ENCODE results near the gene TACC2.

Gene TACC2

GRCh38 chr10:122293156-122293960 is 304.4 kb downstream of the TACC2 start:
- H2AFZ ChIP-seq (ENCODE audit: low read length): no peak overlapping the region
- no peak overlapping the region for H3K27ac ChIP-seq (ENCODE audit: low read depth, low read length, poor library complexity, severe bottlenecking)

GRCh38 chr10:122293961-122294380 is 305.0 kb downstream of the TACC2 start:
- Histone ChIP-seq H3F3A (ENCODE audit: insufficient read depth, low read length) (no peaks in the 10 kb centered on the region), H3K4me1 (ENCODE audit: insufficient read depth, low read length, severe bottlenecking) (no peaks in the 10 kb centered on the region), H3K27ac (ENCODE audit: low read depth, low read length, poor library complexity, severe bottlenecking) (no peak overlapping the region), H4K20me1 (ENCODE audit: insufficient read depth, low read length) (no peaks in the 10 kb centered on the region), H3K9me3 (ENCODE audit: low read length) (no peaks in the 10 kb centered on the region), H3K36me3 (ENCODE audit: insufficient read depth, low read length) (no peaks in the 10 kb centered on the region), H3K9ac (ENCODE audit: low read length) (no peak overlapping the region), H2AFZ (ENCODE audit: low read length) (no peak overlapping the region), H3K4me2 (ENCODE audit: low read length) (no peak overlapping the region), H3K9me2 (ENCODE audit: low read depth, low read length) (no peaks in the 10 kb centered on the region), H3K27me3 (ENCODE audit: insufficient read depth, low read length) (no peaks in the 10 kb centered on the region; the same call in 1 of the 2 replicates), H3K4me3 (ENCODE audit: low read depth, low read length, poor library complexity, severe bottlenecking) (no peak overlapping the region), H3K79me2 (ENCODE audit: insufficient read depth, low read length) (no peaks in the 10 kb centered on the region)
- TF ChIP-seq EZH2 (IDR thresholded peaks at IDR 0.05; ENCODE audit: borderline replicate concordance, low read length) (no peak), CTCF (IDR thresholded peaks at IDR 0.05; ENCODE audit: low read length) (no peak)

More at GRCh38 chr10:122293156-122293960, 304.4 kb downstream of the TACC2 start:
- no peaks in the 10 kb centered on the region for H3K9me3 ChIP-seq (ENCODE audit: low read length)
- no peaks in the 10 kb centered on the region for H3K36me3 ChIP-seq (ENCODE audit: insufficient read depth, low read length)
- no peaks in the 10 kb centered on the region; the same call in 1 of the 2 replicates for H3K27me3 ChIP-seq (ENCODE audit: insufficient read depth, low read length)
- H3F3A ChIP-seq (ENCODE audit: insufficient read depth, low read length): no peaks in the 10 kb centered on the region
- H3K9me2 ChIP-seq (ENCODE audit: low read depth, low read length): no peaks in the 10 kb centered on the region
- H3K4me3 ChIP-seq (ENCODE audit: low read depth, low read length, poor library complexity, severe bottlenecking): no peak overlapping the region
- H3K9ac ChIP-seq (ENCODE audit: low read length): no peak overlapping the region
- TF ChIP-seq EZH2 (IDR thresholded peaks at IDR 0.05; ENCODE audit: borderline replicate concordance, low read length) (no peak), CTCF (IDR thresholded peaks at IDR 0.05; ENCODE audit: low read length) (no peak)
- no peaks in the 10 kb centered on the region for H3K4me1 ChIP-seq (ENCODE audit: insufficient read depth, low read length, severe bottlenecking)
- H3K4me2 ChIP-seq (ENCODE audit: low read length): no peak overlapping the region
- no peaks in the 10 kb centered on the region for H3K79me2 ChIP-seq (ENCODE audit: insufficient read depth, low read length)
- H4K20me1 ChIP-seq (ENCODE audit: insufficient read depth, low read length): no peaks in the 10 kb centered on the region

GRCh38 chr10:122294511-122295450 is 305.8 kb downstream of the TACC2 start:
- Histone ChIP-seq H3K27ac (ENCODE audit: low read depth, low read length, poor library complexity, severe bottlenecking) (no peak overlapping the region), H3K9ac (ENCODE audit: low read length) (no peak overlapping the region), H3K9me2 (ENCODE audit: low read depth, low read length) (no peaks in the 10 kb centered on the region), H4K20me1 (ENCODE audit: insufficient read depth, low read length) (no peaks in the 10 kb centered on the region), H3K4me2 (ENCODE audit: low read length) (no peak overlapping the region), H3K9me3 (ENCODE audit: low read length) (no peaks in the 10 kb centered on the region), H3K79me2 (ENCODE audit: insufficient read depth, low read length) (no peaks in the 10 kb centered on the region), H3F3A (ENCODE audit: insufficient read depth, low read length) (no peaks in the 10 kb centered on the region), H3K4me1 (ENCODE audit: insufficient read depth, low read length, severe bottlenecking) (no peaks in the 10 kb centered on the region), H2AFZ (ENCODE audit: low read length) (no peak overlapping the region), H3K4me3 (ENCODE audit: low read depth, low read length, poor library complexity, severe bottlenecking) (no peak overlapping the region), H3K36me3 (ENCODE audit: insufficient read depth, low read length) (no peaks in the 10 kb centered on the region), H3K27me3 (ENCODE audit: insufficient read depth, low read length) (no peaks in the 10 kb centered on the region; the same call in 1 of the 2 replicates)
- TF ChIP-seq CTCF (IDR thresholded peaks at IDR 0.05; ENCODE audit: low read length): no peak
- TF ChIP-seq EZH2 (IDR thresholded peaks at IDR 0.05; ENCODE audit: borderline replicate concordance, low read length): no peak
